ENCODE data around the gene SMR3B. TPM values are rescaled to one million over a fixed set of nuclear protein-coding genes. Genes with fewer than 3 reads are reported as not detected.

Gene SMR3B
- total and polyA plus RNA-seq, 2 of the 4 experiments (the other 2 are of a cell fraction), result not detected

DNA sequence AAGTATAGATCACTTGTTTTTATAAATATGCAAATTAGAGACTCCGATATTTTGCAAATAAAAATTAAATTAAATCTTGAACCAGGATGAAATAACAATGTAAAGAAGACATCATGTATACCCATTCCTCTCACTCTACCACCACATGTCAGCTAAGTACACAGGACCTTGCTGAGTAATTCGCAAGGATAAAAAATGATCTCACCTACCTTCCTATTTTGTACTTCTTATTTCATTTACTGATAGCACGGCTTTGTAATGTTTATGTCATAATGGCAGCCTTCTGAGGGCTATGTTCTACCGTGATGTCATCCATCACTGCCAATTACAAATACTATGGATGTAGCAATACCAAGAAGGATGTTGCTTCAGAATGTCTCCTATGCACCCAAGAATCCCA, 10.9 kb upstream of the SMR3B start:
- Histone ChIP-seq H3K14ac (replicated peaks; ENCODE audit: low read depth, low read length) (no peak overlapping the region), H2AFZ (replicated peaks; ENCODE audit: low read length, poor library complexity) (no peak overlapping the region), H3K18ac (ENCODE audit: low read depth, low read length) (no peak overlapping the region), H3K4me3 (ENCODE audit: insufficient read depth, low read depth, low read length) (no peak overlapping the region), H3K36me3 (ENCODE audit: control insufficient read depth, insufficient read depth, low read length) (no peaks in the 10 kb centered on the region), H2BK15ac (ENCODE audit: low read depth, low read length) (no peak overlapping the region), H3K9ac (ENCODE audit: low read depth, low read length) (no peak overlapping the region), H3K27ac (ENCODE audit: insufficient read depth, low read length) (no peak overlapping the region), H4K5ac (ENCODE audit: low read depth, low read length) (no peak overlapping the region), H2BK120ac (ENCODE audit: low read depth, low read length) (no peak overlapping the region), H3K4me1 (ENCODE audit: control insufficient read depth, insufficient read depth, low read length) (no peaks in the 10 kb centered on the region), H3K79me1 (ENCODE audit: low read depth in 1 of 2, low read length in 2 of 2) (no peaks in the 10 kb centered on the region), H3K9me3 (ENCODE audit: control insufficient read depth, insufficient read depth, low read length) (no peaks in the 10 kb centered on the region), H2BK5ac (ENCODE audit: low read depth, low read length, poor library complexity, severe bottlenecking) (no peak overlapping the region), H2BK20ac (ENCODE audit: low read depth, low read length) (no peak overlapping the region), H4K20me1 (ENCODE audit: insufficient read depth, low read length) (no peaks in the 10 kb centered on the region), H3K9me1 (ENCODE audit: insufficient read depth, low read length) (no peaks in the 10 kb centered on the region), H2AK5ac (ENCODE audit: low read depth, low read length) (no peak overlapping the region), H3K27me3 (ENCODE audit: control insufficient read depth, insufficient read depth, low read length) (no peaks in the 10 kb centered on the region), H3K23ac (ENCODE audit: low read depth, low read length) (no peak overlapping the region), H3K4ac (ENCODE audit: low read depth, low read length) (no peak overlapping the region), H4K91ac (ENCODE audit: insufficient read depth, low read depth, low read length) (no peak overlapping the region), H2AK9ac (replicated peaks; ENCODE audit: low read depth, low read length, poor library complexity) (no peak overlapping the region), H3K4me2 (ENCODE audit: low read depth, low read length) (no peak overlapping the region), H4K8ac (ENCODE audit: low read depth in 2 of 2, low read length in 2 of 2) (no peak overlapping the region), H3K56ac (ENCODE audit: extremely low read depth, insufficient read depth, low read length) (no peak overlapping the region)
- dilution Hi-C loops (cut with HindIII; ENCODE audit: low sequenced_read_pairs, unreplicated experiment), result no loop called here
- ChIA-PET POLR2A (ENCODE audit: unreplicated experiment) (no interaction called here), CTCF (no interaction called here)
- no CpG with 5 or more reads among the region's 4 CpGs for WGBS, 2 experiments (ENCODE audit: extremely low coverage in 2 of 2, insufficient read length in 1 of 2)
- TF ChIP-seq RCOR1 (IDR thresholded peaks at IDR 0.05; ENCODE audit: insufficient replicate concordance, low read length), result no peak
- TF ChIP-seq BHLHE40 (IDR thresholded peaks at IDR 0.05; ENCODE audit: low read depth, low read length), result no peak
- TF ChIP-seq MAZ (IDR thresholded peaks at IDR 0.05; ENCODE audit: borderline replicate concordance, low read depth, low read length), result no peak
- no peak for TF ChIP-seq SMC3 (IDR thresholded peaks at IDR 0.05; ENCODE audit: low read depth, low read length)
- no peak for TF ChIP-seq RFX5 (IDR thresholded peaks at IDR 0.05; ENCODE audit: low read depth, low read length)
- TF ChIP-seq, protein P1, sequence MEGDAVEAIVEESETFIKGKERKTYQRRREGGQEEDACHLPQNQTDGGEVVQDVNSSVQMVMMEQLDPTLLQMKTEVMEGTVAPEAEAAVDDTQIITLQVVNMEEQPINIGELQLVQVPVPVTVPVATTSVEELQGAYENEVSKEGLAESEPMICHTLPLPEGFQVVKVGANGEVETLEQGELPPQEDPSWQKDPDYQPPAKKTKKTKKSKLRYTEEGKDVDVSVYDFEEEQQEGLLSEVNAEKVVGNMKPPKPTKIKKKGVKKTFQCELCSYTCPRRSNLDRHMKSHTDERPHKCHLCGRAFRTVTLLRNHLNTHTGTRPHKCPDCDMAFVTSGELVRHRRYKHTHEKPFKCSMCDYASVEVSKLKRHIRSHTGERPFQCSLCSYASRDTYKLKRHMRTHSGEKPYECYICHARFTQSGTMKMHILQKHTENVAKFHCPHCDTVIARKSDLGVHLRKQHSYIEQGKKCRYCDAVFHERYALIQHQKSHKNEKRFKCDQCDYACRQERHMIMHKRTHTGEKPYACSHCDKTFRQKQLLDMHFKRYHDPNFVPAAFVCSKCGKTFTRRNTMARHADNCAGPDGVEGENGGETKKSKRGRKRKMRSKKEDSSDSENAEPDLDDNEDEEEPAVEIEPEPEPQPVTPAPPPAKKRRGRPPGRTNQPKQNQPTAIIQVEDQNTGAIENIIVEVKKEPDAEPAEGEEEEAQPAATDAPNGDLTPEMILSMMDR (conservative IDR thresholded peaks at IDR 0.05; ENCODE audit: low read depth, low read length), result no peak
- TF ChIP-seq, protein P2, sequence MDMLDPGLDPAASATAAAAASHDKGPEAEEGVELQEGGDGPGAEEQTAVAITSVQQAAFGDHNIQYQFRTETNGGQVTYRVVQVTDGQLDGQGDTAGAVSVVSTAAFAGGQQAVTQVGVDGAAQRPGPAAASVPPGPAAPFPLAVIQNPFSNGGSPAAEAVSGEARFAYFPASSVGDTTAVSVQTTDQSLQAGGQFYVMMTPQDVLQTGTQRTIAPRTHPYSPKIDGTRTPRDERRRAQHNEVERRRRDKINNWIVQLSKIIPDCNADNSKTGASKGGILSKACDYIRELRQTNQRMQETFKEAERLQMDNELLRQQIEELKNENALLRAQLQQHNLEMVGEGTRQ (IDR thresholded peaks at IDR 0.05; ENCODE audit: low read depth, low read length), result no peak
- TF ChIP-seq, protein P3, sequence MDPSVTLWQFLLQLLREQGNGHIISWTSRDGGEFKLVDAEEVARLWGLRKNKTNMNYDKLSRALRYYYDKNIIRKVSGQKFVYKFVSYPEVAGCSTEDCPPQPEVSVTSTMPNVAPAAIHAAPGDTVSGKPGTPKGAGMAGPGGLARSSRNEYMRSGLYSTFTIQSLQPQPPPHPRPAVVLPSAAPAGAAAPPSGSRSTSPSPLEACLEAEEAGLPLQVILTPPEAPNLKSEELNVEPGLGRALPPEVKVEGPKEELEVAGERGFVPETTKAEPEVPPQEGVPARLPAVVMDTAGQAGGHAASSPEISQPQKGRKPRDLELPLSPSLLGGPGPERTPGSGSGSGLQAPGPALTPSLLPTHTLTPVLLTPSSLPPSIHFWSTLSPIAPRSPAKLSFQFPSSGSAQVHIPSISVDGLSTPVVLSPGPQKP (IDR thresholded peaks at IDR 0.05; ENCODE audit: borderline replicate concordance, low read depth, low read length), result no peak
- TF ChIP-seq CHD1 (IDR thresholded peaks at IDR 0.05; ENCODE audit: low read depth, low read length), result no peak
- no peak for TF ChIP-seq POLR2A (IDR thresholded peaks at IDR 0.05; ENCODE audit: low read depth, low read length)
- TF ChIP-seq CEBPB (IDR thresholded peaks at IDR 0.05; ENCODE audit: low read depth, low read length), result no peak
- TF ChIP-seq MXI1 (IDR thresholded peaks at IDR 0.05; ENCODE audit: borderline replicate concordance, low read depth, low read length), result no peak
- no peak for TF ChIP-seq RAD21 (IDR thresholded peaks at IDR 0.05; ENCODE audit: low read length)
- TF ChIP-seq FOS (IDR thresholded peaks at IDR 0.05; ENCODE audit: low read depth, low read length), result no peak
- TF ChIP-seq NFE2L2 (IDR thresholded peaks at IDR 0.05; ENCODE audit: low read depth, low read length), result no peak
- TF ChIP-seq MAFK (IDR thresholded peaks at IDR 0.05; ENCODE audit: low read depth, low read length), result no peak
- no TSS peak for BruUV-seq (replicated peaks)
- no peak for ATAC-seq (ENCODE audit: low read depth)
- no peak for DNase-seq
- in situ Hi-C loops (cut with MboI; ENCODE audit: low sequenced_read_pairs), result no loop called here
- intact Hi-C loops (cut with micrococcal nuclease), result no loop called here
